HCT116 (cell line): ENCODE measurements around the gene SEC14L3. TPM values are rescaled to one million over a fixed set of nuclear protein-coding genes. Genes with fewer than 3 reads are reported as not detected.

Source experiments
- ATAC-seq: fragments of 200-7000 bp; cut with Tn5 transposase; 2 replicates; pipeline ENCODE4 v1.9.1; 2020; ENCODE audit warnings: mild to moderate bottlenecking, moderate library complexity
- BruUV-seq: library from RNA; stranded (reverse); fragments of 400-500 nt; replicated peaks from 2 replicates; lab custom pipeline; 2021; lab: Mats Ljungman, UMichigan
- CTCF ChIA-PET: fragments of 300-600 bp; sonication (Branson Sonifier 250); formaldehyde crosslinking; loops from one replicate; lab custom pipeline; 2021; ENCODE audit warnings: antibody characterized with exemption; lab: Charles Lee
- POLR2A ChIA-PET: fragments of 300-600, 350-600 bp; sonication (Branson Sonifier 250); formaldehyde crosslinking; loops from one replicate; lab custom pipeline; 2021; ENCODE audit warnings: antibody characterized with exemption; lab: Charles Lee
- RAD21 ChIA-PET, 2 experiments: fragments of 300-600 bp; sonication (Branson Sonifier 250); formaldehyde crosslinking; loops; one replicate each; lab custom pipeline; 2023; ENCODE audit warnings: low total read pairs in 2 of 2; ENCODE audit not compliant: uncharacterized antibody in 2 of 2, unreplicated experiment in 2 of 2, low non-redundant PET in 1 of 2; lab: Charles Lee
- DNase-seq: peaks from one replicate; pipeline ENCODE4 v3.0.0-alpha.2; 2010; ENCODE audit warnings: low read depth, low spot score
- H2AFZ ChIP-seq: fragments of 200-600 bp; shearing (Covaris generic), sonication (generic); 2 replicates; pipeline ENCODE4 v1.6.1; 2017; ENCODE audit warnings: low read depth, mixed run types, mixed read lengths, antibody characterized with exemption, low read length; ENCODE audit not compliant: poor library complexity, severe bottlenecking
- H3K27ac ChIP-seq: 2 replicates; pipeline ENCODE4 v1.5.1; 2012; ENCODE audit warnings: low read depth, low read length
- H3K27me3 ChIP-seq: fragments of 200-600 bp; sonication (generic); 2 replicates; pipeline ENCODE4 v1.6.1; 2016; ENCODE audit warnings: mixed run types, low read length, mixed read lengths; ENCODE audit not compliant: insufficient read depth
- H3K36me3 ChIP-seq, 2 experiments: fragments of 200-500 bp in 1 of 2; fragments of 200-600 bp in 1 of 2; sonication (Bioruptor generic) in 1 of 2; sonication (generic) in 1 of 2; 2 replicates each; pipeline versions ENCODE4 v1.5.1 to v1.6.1; 2014 to 2016; ENCODE audit warnings: low read length in 2 of 2, inconsistent platforms in 1 of 2, mixed read lengths in 1 of 2, mixed run types in 1 of 2; ENCODE audit not compliant: insufficient read depth in 2 of 2, control insufficient read depth in 1 of 2
- H3K4me1 ChIP-seq, 2 experiments: fragments of 200-600 bp in 1 of 2; sonication (generic) in 1 of 2; 2 replicates each; pipeline versions ENCODE4 v1.5.1 to v1.6.1; 2012 to 2017; ENCODE audit warnings: low read length in 2 of 2, inconsistent platforms in 1 of 2, mild to moderate bottlenecking in 1 of 2, mixed read lengths in 1 of 2, mixed run types in 1 of 2, moderate library complexity in 1 of 2; ENCODE audit not compliant: insufficient read depth in 2 of 2, control insufficient read depth in 1 of 2
- H3K4me2 ChIP-seq: fragments of 200-600 bp; sonication (generic); 2 replicates; pipeline ENCODE4 v1.6.1; 2017; ENCODE audit warnings: mixed run types, low read length, mixed read lengths
- H3K4me3 ChIP-seq, 2 experiments: fragments of 200-600 bp in 1 of 2; sonication (generic) in 1 of 2; replicated peaks in 1 of 2; 2 replicates each; pipeline ENCODE4 v1.5.1; 2011 to 2016; ENCODE audit warnings: low read length in 2 of 2, control low read depth in 1 of 2, low read depth in 1 of 2, mild to moderate bottlenecking in 1 of 2, mixed read lengths in 1 of 2, mixed run types in 1 of 2
- H3K79me2 ChIP-seq: fragments of 200-600 bp; sonication (generic); 2 replicates; pipeline ENCODE4 v1.6.1; 2017; ENCODE audit warnings: mild to moderate bottlenecking, mixed run types, low read length, moderate library complexity, mixed read lengths; ENCODE audit not compliant: insufficient read depth
- H3K9ac ChIP-seq: fragments of 200-600 bp; sonication (generic); 2 replicates; pipeline ENCODE4 v1.6.1; 2016; ENCODE audit warnings: low read length, mixed read lengths
- H3K9me2 ChIP-seq: fragments of 200-600 bp; sonication (generic), shearing (Covaris generic); 2 replicates; pipeline ENCODE4 v1.6.1; 2017; ENCODE audit warnings: mixed run types, mild to moderate bottlenecking, moderate library complexity; ENCODE audit not compliant: insufficient read depth
- H3K9me3 ChIP-seq, 2 experiments: fragments of 200-500 bp in 1 of 2; fragments of 200-600 bp in 1 of 2; sonication (Bioruptor generic) in 1 of 2; sonication (generic) in 1 of 2; 2 replicates each; pipeline ENCODE4 v1.6.1; 2014 to 2017; ENCODE audit warnings: low read length in 2 of 2, mixed read lengths in 2 of 2, inconsistent platforms in 1 of 2, low read depth in 1 of 2, mild to moderate bottlenecking in 1 of 2, mixed run types in 1 of 2, moderate library complexity in 1 of 2; ENCODE audit not compliant: control insufficient read depth in 1 of 2, insufficient read depth in 1 of 2
- H4K20me1 ChIP-seq: fragments of 200-600 bp; sonication (generic), shearing (Covaris generic); 2 replicates; pipeline ENCODE4 v1.6.1; 2017; ENCODE audit warnings: mixed run types, mild to moderate bottlenecking, moderate library complexity; ENCODE audit not compliant: insufficient read depth
- ATF3 ChIP-seq: IDR thresholded peaks from 2 replicates; pipeline ENCODE4 v1.6.1; 2012
- CBX3 ChIP-seq: IDR thresholded peaks from 2 replicates; pipeline ENCODE4 v1.6.1; 2012; ENCODE audit warnings: low read depth
- CEBPB ChIP-seq: IDR thresholded peaks from 2 replicates; pipeline ENCODE4 v1.6.1; 2012; ENCODE audit warnings: low read depth
- CTCF ChIP-seq, 3 experiments: fragments of 200-600 bp in 1 of 3; sonication (generic) in 1 of 3; IDR thresholded peaks in 2 of 3; conservative IDR thresholded peaks in 1 of 3; 2 replicates each; pipeline ENCODE4 v1.5.1; 2012 to 2017; ENCODE audit warnings: low read depth in 2 of 3, low read length in 2 of 3, antibody characterized with exemption in 1 of 3, borderline replicate concordance in 1 of 3, control low read depth in 1 of 3, mild to moderate bottlenecking in 1 of 3, mixed read lengths in 1 of 3, mixed run types in 1 of 3, moderate library complexity in 1 of 3; ENCODE audit not compliant: insufficient read depth in 1 of 3
- EGR1 ChIP-seq: IDR thresholded peaks from 2 replicates; pipeline ENCODE4 v1.6.1; 2012; ENCODE audit warnings: low read depth
- ELF1 ChIP-seq: IDR thresholded peaks from 2 replicates; pipeline ENCODE4 v1.6.1; 2012; ENCODE audit warnings: low read depth, borderline replicate concordance
- EZH2 ChIP-seq: fragments of 200-600 bp; sonication (generic); IDR thresholded peaks from 2 replicates; pipeline ENCODE4 v1.6.1; 2017; ENCODE audit warnings: antibody characterized with exemption, mixed run types
- EZH2phosphoT487 ChIP-seq: fragments of 200-600 bp; IDR thresholded peaks from 2 replicates; pipeline ENCODE4 v1.6.1; 2018; ENCODE audit warnings: antibody characterized with exemption, borderline replicate concordance
- JUND ChIP-seq: IDR thresholded peaks from 2 replicates; pipeline ENCODE4 v1.6.1; 2012
- MAX ChIP-seq: IDR thresholded peaks from 2 replicates; pipeline ENCODE4 v1.6.1; 2012
- POLR2A ChIP-seq: IDR thresholded peaks from 2 replicates; pipeline ENCODE4 v1.7.0; 2011; ENCODE audit warnings: borderline replicate concordance; ENCODE audit not compliant: insufficient read depth, insufficient read length; ENCODE audit errors: extremely low read depth
- POLR2AphosphoS5 ChIP-seq: IDR thresholded peaks from 2 replicates; pipeline ENCODE4 v1.6.1; 2011; ENCODE audit warnings: mild to moderate bottlenecking, low read depth, low read length, moderate library complexity
- RAD21 ChIP-seq: IDR thresholded peaks from 2 replicates; pipeline ENCODE4 v1.6.1; 2012; ENCODE audit warnings: low read depth, mild to moderate bottlenecking
- REST ChIP-seq: IDR thresholded peaks from 2 replicates; pipeline ENCODE4 v1.6.1; 2012; ENCODE audit warnings: low read depth
- SIN3A ChIP-seq: IDR thresholded peaks from 2 replicates; pipeline ENCODE4 v1.6.1; 2012; ENCODE audit warnings: low read depth
- SRF ChIP-seq: IDR thresholded peaks from 2 replicates; pipeline ENCODE4 v1.6.1; 2012; ENCODE audit warnings: low read depth
- YY1 ChIP-seq: IDR thresholded peaks from 2 replicates; pipeline ENCODE4 v1.6.1; 2011; ENCODE audit warnings: low read length, low read depth, moderate library complexity, mild to moderate bottlenecking; ENCODE audit not compliant: insufficient replicate concordance; ENCODE audit errors: extremely low read depth
- ZBTB33 ChIP-seq: IDR thresholded peaks from 2 replicates; pipeline ENCODE4 v1.6.1; 2011; ENCODE audit warnings: mild to moderate bottlenecking, low read length, moderate library complexity; ENCODE audit not compliant: insufficient replicate concordance; ENCODE audit errors: extremely low read depth
- ZFX ChIP-seq: fragments of 450-650 bp; IDR thresholded peaks from 2 replicates; pipeline ENCODE4 v1.6.1; 2017
- ZNF274 ChIP-seq: fragments of 200-500 bp; sonication (Bioruptor generic); IDR thresholded peaks from 2 replicates; pipeline ENCODE4 v1.6.1; 2014; ENCODE audit warnings: mild to moderate bottlenecking, low read depth, low read length, inconsistent platforms
- intact Hi-C: fragments of 100-400 bp; cut with micrococcal nuclease; formaldehyde crosslinking; loops from 2 replicates; pipeline ENCODE4 v1.10.0; 2022
- total RNA-seq: library from RNA; stranded (reverse); gene quantifications from one replicate; pipeline ENCODE4 v1.2.1, GENCODE V29; 2021; ENCODE audit not compliant: unreplicated experiment

SEC14L3 gene
- total RNA-seq, 1 experiment from 2014 or later, result not detected

GRCh38 chr22:30425327-30425615 lies 46.5 kb downstream of the SEC14L3 start:
- peak overlapping the region; percentile 93 for H3K4me2 ChIP-seq
- H4K20me1 ChIP-seq, result no peaks in the 10 kb centered on the region
- no TSS peak for BruUV-seq
- peak overlapping the region; percentile 82 for H3K4me3 ChIP-seq
- no peaks in the 10 kb centered on the region for H3K9me3 ChIP-seq
- H3K36me3 ChIP-seq, result peaks cover 2 to 15% of the 10 kb centered on the region in 2 experiments; a peak in 2 of 4 replicates
- ChIA-PET CTCF (interaction anchor here (0.6 to 2.7 kb wide), 4 partner anchors 19 to 137 kb away, joined by 3 to 12 read pairs (median 6); no protein-coding TSS in a partner anchor), POLR2A (interaction anchor here (0.9 to 4.6 kb wide), 6 partner anchors 20 to 137 kb away, joined by 3 to 40 read pairs (median 6); partner anchors contain the start of genes SEC14L2 and TBC1D10A), RAD21 (interaction anchor here (1.6 to 1.8 kb wide), 2 partner anchors 137 to 138 kb away, joined by 3 to 6 read pairs; no protein-coding TSS in a partner anchor)
- no peaks in the 10 kb centered on the region for H3K27me3 ChIP-seq
- ATAC-seq (no peak), DNase-seq (no peak)
- no peaks in the 10 kb centered on the region for H3K9me2 ChIP-seq
- TF ChIP-seq ZFX (no peak), EGR1 (no peak), CTCF (IDR thresholded peaks at IDR 0.05 in 2 of 3, conservative IDR thresholded peaks at IDR 0.05 in 1 of 3; ENCODE audit: borderline replicate concordance in 1 of 3, insufficient read depth in 1 of 3, low read depth in 2 of 3, low read length in 2 of 3) (no peak), POLR2AphosphoS5 (no peak), ZNF274 (no peak), RAD21 (no peak), YY1 (no peak), CBX3 (no peak), ELF1 (no peak), POLR2A (no peak), ATF3 (no peak), ZBTB33 (no peak), EZH2 (no peak), REST (no peak), SRF (no peak), SIN3A (no peak), MAX (no peak), CEBPB (no peak), JUND (no peak), EZH2phosphoT487 (no peak)
- peak overlapping the region; percentile 50 for H2AFZ ChIP-seq
- intact Hi-C loops, result loop anchor here (5.0 to 10.0 kb wide), 2 partner anchors 138 to 660 kb away; partner anchors contain the start of genes CASTOR1 and SMTN
- peak overlapping the region; percentile 98 for H3K27ac ChIP-seq
- H3K79me2 ChIP-seq, result peaks cover 22% of the 10 kb centered on the region; the same call in 1 of the 2 replicates
- peaks cover 32 to 64% of the 10 kb centered on the region in 2 experiments for H3K4me1 ChIP-seq
- peak overlapping the region; percentile 96 for H3K9ac ChIP-seq
